HUDEP-2 (cell line): ENCODE results near the gene NFX1.
A peak's percentile ranks its signal among the peaks of the same experiment; 100 is the strongest.
"Not testable (repeated sequence)": the region's sequence is repeated elsewhere in the genome, so short reads cannot be mapped to it uniquely, and the experiment has no call there.

ENCODE experiments used
- DNase-seq, 76 experiments: peaks; one replicate each; lab custom pipeline; 2025; ENCODE audit not compliant: unreplicated experiment in 76 of 76; lab: John Stamatoyannopoulos, UW

NFX1 gene

GRCh38 chr9:33306037-33306436, 15.7 kb downstream of the NFX1 start:
- DNase-seq, result no peak

- DNase-seq, result no peak
These were observed 16.8 kb downstream of the NFX1 start for GRCh38 chr9:33307067-33307466.

- no peak for DNase-seq
These were observed 19.6 kb downstream of the NFX1 start for GRCh38 chr9:33309903-33310302.

DNA sequence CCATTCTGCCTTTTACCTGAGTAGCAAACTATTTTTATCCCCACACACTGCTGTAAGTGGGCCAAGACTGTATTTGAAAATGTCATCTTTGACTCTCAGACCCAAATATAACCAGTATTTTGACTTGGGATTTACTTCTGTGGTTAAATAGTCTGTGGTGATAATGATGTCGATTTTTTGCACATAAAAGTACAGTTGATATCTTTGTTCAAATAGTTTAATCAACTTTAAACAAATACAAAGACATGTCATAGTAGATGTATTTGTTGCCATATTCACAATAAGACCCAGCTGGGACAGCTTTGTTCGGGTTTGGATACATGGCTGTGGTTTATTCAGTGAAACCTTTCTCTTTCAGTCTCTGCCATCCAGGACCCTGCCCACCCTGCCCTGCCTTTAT, 20.4 kb downstream of the NFX1 start:
- DNase-seq, result no peak

DNA sequence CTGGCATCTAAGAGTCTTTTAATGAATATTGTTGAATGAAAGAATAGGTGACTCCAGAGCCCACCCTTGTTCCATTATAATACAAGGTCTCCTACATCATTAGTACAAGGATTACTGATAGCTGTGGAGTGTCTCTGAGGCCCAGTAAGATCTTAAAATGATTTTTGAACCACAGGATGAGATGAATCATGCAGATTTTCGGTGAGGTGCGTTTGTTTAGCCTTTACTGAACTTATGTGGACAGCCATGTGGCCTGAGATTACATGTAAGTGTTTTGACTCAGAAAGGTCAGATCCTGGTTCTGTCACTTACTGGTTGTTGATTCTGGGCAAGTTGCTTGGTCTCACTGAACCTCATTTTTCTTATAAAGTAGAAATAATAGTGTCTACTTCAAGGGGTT, 21.6 kb downstream of the NFX1 start:
- no peak for DNase-seq

GRCh38 chr9:33315371-33315770, 25.1 kb downstream of the NFX1 start:
- no peak for DNase-seq

GRCh38 chr9:33317136-33317535, 26.8 kb downstream of the NFX1 start:
- DNase-seq, result not testable (repeated sequence)

DNA sequence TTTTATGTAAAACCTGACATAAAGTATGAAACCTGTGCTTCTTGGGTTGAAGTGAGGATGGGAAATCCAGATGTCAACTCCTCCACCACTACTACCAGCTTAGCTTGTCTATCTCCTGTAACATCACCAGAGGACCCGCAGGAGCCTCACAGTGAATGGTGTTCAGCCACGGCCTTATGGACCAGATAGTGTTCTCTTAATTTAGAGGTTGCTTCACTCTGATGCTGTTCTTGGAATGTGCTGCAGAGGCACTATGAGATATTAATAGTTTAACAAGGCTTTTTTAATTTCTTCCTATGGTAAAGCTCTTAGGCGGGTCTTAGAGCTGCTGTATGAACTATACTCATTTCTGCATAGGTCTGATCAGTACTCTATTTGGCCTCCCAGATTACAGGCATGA, 27.9 kb downstream of the NFX1 start:
- no peak for DNase-seq

DNA sequence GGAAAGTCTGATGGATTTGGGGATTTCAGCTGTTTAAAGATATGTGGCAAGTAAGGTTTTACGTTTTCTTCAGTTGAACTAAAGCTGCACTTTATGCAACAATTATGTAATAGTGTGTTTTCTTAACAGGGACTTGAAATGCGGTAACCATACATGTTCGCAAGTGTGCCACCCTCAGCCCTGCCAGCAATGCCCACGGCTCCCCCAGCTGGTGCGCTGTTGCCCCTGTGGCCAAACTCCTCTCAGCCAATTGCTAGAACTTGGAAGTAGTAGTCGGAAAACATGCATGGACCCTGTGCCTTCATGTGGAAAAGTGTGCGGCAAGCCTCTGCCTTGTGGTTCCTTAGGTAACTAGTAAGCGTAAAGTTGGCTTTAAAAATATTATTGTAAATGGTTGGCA, 28.5 kb downstream of the NFX1 start:
- DNase-seq, result no peak

DNA sequence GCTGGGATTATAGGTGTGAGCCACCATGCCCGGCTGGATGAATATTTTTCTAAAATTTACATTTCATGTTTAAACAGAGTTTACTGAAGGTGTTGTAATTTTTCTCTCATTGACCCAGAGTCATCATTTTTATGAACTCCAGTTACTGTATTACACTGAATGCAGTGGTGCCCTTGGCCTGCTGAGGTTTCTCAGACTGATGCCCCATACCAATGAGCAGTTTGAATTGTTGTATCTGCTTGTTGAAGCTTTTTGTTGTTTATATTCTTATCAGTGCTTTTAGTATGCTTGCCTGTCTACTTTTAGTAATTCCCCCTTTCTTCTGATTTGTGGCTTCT, 29.9 kb downstream of the NFX1 start:
- no peak for DNase-seq

GRCh38 chr9:33320568-33321261, 30.4 kb downstream of the NFX1 start:
- DNase-seq, result no peak

- no peak for DNase-seq
These were observed 38.8 kb downstream of the NFX1 start for GRCh38 chr9:33329117-33329563.

- no peak for DNase-seq
These were observed 39.7 kb downstream of the NFX1 start for GRCh38 chr9:33329979-33330378.

DNA sequence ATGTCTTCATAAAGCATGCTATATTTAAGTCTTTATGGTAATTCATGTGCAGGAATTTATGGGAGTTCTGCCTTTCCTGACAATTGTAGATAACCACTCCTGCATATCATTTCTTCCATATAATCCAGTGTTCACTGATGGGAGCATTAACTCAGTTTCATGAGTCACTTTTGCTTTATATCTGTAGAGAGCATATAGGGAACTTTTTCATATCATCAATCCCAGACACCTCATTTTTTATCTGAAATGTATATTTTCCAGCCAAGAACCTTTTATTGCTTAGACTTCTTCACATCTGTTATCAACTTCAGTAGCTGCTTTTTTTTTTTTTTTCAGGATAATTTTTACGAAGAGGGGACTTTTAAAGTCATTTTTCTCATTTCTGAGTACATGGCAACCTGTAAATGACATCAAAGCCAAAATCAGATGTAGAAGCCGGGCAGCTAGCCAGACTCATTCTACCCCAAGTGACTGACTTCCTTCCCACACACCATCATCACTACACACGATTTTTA, 41.1 kb downstream of the NFX1 start:
- DNase-seq, result peak in 71 of 76 experiments; percentile 2 to 90 (median 49)

DNA sequence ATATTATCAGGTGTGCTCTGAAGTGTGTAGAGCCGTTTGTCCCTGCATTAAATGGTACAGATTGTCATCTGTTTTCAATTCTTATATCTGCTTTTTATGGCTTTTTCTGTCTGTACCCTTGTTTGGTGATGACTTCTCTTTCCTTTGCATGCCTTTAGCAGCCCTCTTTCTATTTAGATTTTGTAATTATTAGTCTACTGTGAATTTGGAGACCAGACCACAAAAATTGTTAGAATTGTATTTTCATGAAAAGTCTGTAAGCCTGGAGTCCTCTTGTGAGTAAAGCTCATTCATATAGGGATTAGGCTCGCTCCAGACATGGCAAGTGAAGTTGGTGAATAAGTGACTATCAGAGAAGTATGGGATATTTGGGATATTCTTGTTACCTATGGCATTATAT, 41.7 kb downstream of the NFX1 start:
- DNase-seq, result no peak

DNA sequence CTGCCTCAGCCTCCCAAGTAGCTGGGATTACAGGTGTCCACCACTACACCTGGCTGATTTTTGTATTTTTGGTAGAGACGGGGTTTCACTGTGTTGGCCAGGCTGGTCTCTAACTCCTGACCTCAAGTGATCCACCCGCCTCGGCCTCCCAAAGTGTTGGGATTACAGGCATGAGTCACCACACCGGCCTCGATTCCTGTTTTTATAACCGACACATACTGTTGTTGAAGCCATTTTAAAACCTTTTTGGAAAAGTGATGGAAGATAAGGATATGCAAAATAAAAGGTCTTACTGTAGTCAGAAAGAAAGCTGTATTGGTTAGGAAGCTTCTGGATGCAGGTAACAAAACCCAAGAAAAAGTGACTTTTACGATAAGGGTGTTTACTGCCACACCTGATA, 42.6 kb downstream of the NFX1 start:
- not testable (repeated sequence) for DNase-seq

DNA sequence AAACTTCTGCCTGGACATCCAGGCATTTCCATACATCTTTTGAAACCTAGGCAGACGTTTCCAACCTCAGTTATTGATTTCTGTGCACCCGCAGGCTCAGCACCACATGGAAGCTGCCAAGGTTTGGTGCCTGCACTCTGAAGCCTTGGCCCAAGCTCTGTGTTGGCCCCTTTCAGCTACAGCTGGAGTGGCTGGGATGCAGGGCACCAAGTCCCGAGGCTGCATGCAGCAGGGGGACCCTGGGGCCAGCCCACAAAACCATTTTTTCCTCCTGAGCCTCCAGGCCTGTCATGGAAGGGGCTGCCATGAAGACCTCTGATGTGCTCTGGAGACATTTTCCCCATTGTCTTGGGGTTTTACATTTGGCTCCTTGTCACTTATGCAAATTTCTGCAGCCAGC, 49.9 kb downstream of the NFX1 start:
- no peak for DNase-seq

DNA sequence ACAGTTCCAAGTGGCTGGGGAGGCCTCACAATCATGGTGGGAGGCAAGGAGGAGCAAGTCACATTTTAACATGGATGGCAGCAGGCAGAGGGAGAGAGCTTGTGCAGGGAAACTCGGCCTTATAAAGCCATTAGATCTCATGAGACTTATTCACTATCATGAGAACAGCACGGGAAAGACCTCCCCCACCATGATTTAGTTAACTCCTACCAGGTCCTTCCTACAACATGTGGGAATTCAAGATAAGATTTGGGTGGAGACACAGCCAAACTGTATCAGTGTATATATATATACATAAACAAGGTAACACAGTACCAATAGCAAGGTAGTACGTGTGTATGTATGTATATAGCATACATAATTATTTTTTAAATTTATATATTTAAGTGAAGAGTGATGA, 50.9 kb downstream of the NFX1 start:
- peak in 40 of 76 experiments; percentile 5 to 77 (median 40) for DNase-seq

GRCh38 chr9:33344145-33344544, 53.8 kb downstream of the NFX1 start:
- no peak for DNase-seq

GRCh38 chr9:33346564-33346963, 56.2 kb downstream of the NFX1 start:
- DNase-seq, result no peak

- no peak for DNase-seq
These were observed 58.7 kb downstream of the NFX1 start for GRCh38 chr9:33348998-33349397.

GRCh38 chr9:33349743-33350142, 59.4 kb downstream of the NFX1 start:
- no peak for DNase-seq

DNA sequence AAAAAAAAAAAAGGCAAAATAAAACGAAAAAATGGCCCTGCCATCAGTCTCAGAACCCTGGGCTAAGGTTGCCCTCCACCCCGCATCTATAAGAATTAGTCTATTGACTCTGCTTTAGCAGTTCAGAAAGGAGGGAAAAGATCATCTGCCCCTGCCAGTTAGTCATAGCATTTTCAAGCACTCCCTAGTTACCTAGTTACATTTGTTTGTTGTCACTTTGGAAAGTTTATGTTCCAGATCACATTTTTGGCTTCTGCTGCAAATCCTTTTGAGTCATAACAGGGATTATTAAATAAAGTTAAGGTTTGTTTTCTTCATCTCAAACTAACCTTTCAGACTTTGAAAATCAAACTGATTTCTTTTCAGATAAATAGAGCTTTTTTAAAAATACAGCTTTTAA, 60.0 kb downstream of the NFX1 start:
- DNase-seq, result no peak
